ENCODE measurements around the gene OR5K4.

OR5K4 gene

DNA sequence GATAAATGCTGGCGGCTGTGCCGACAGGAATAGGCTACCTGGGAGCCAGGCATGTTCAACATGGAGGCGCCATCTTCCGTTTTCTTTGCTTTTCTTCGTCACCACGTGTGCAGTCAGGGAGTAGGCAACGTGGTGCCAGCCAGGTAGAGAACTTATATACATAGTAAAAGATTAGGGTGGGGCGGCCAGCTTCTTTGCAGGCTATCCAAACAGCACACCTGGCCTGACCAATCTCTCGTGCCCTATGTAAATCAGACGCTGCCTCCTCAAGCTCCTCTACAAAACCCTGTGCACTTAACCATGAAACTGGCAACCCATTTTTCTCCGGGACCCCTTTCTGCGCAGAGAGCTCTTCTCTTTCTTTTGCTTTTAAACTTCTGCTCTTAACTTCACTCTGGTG, 28.6 kb upstream of the OR5K4 start:
- DNase-seq: no peak

DNA sequence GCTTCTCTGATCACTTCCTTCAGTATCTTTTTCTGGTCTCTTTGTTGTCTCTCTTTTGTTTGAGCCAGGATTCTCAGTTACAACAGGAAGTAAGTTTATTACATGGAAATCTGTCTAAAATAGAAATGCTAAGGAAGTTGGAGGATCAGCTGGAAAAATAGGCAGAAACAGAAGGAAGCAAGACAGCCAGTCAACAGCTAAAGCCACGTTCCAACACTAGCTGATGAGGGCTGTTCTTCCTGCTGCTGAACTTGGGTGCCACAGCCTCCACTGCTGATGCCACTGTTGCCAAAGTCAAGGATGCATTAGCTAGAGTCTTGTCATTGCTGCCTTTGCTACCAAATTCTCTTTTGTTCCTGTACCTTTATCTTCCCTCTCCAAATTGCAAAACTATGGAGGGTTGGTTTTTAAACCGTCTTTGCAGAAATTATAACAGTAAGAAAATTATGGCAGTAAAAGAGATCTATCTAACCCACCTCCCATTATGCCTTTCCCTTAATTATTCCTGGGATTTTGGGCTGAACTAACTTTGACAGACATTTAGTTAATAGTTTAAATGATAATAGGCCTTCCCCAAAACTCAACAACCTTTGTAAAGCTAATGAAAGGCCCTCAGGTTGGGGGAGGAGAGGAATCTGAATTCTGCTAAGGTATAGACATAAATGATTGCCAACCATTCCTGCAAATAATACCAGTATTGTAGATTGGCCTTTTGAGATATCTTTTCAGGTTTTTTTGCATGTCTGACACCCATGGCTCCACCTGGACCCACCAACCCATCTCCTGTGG, 27.4 kb upstream of the OR5K4 start:
- no peak overlapping the region for H3K14ac ChIP-seq (ENCODE audit: low read length in 2 of 2)
- WGBS: 34% methylated on average over 1 of the region's 2 CpGs

More for the DNA sequence above, 28.6 kb upstream of the OR5K4 start:
- no peak overlapping the region for H2BK12ac ChIP-seq (ENCODE audit: low read length in 2 of 2)
- H2BK5ac ChIP-seq (ENCODE audit: low read depth, low read length, poor library complexity, severe bottlenecking): no peak overlapping the region
- H2BK120ac ChIP-seq (ENCODE audit: low read depth, low read length): no peak overlapping the region
- no peaks in the 10 kb centered on the region for H3K36me3 ChIP-seq (ENCODE audit: control insufficient read depth in 1 of 2, insufficient read depth in 2 of 2, low read depth in 1 of 2, low read length in 2 of 2)
- H3K9ac ChIP-seq (ENCODE audit: low read length): no peak overlapping the region
- H3K4me3 ChIP-seq (ENCODE audit: insufficient read depth in 1 of 2, low read depth in 1 of 2, low read length in 2 of 2): no peak overlapping the region
- no peak overlapping the region for H2AK5ac ChIP-seq (ENCODE audit: low read length, severe bottlenecking)
- H3K27me3 ChIP-seq (ENCODE audit: control insufficient read depth in 1 of 2, insufficient read depth in 1 of 2, low read length in 2 of 2): peaks cover 5 to 8% of the 10 kb centered on the region in 2 experiments
- H3K27ac ChIP-seq (ENCODE audit: low read length, poor library complexity, severe bottlenecking): no peak overlapping the region
- no peak overlapping the region for H3K4ac ChIP-seq (ENCODE audit: low read depth in 1 of 2, low read length in 2 of 2)
- H3K79me1 ChIP-seq (replicated peaks; ENCODE audit: low read length, poor library complexity, severe bottlenecking): no peaks in the 10 kb centered on the region
- no peak overlapping the region for H4K91ac ChIP-seq (ENCODE audit: low read length)
- no peak overlapping the region for H2AFZ ChIP-seq (ENCODE audit: low read depth, low read length)
- H3K23ac ChIP-seq (ENCODE audit: low read length in 2 of 2): no peak overlapping the region
- H3K14ac ChIP-seq (ENCODE audit: low read length in 2 of 2): no peak overlapping the region
- H3K4me1 ChIP-seq (ENCODE audit: control insufficient read depth, insufficient read depth, low read depth, low read length): peaks cover 3% of the 10 kb centered on the region
- H2BK15ac ChIP-seq (ENCODE audit: low read depth, poor library complexity, severe bottlenecking): no peak overlapping the region
- 56% methylated on average over 12 of the region's 12 CpGs for WGBS
- H3K4me2 ChIP-seq (ENCODE audit: low read length, poor library complexity, severe bottlenecking): no peak overlapping the region
- H3K9me3 ChIP-seq (ENCODE audit: control insufficient read depth, low read length): no peaks in the 10 kb centered on the region
- H3K18ac ChIP-seq (ENCODE audit: low read depth in 1 of 2, low read length in 2 of 2): no peak overlapping the region
- no peak overlapping the region for H4K8ac ChIP-seq (ENCODE audit: low read length)

DNA sequence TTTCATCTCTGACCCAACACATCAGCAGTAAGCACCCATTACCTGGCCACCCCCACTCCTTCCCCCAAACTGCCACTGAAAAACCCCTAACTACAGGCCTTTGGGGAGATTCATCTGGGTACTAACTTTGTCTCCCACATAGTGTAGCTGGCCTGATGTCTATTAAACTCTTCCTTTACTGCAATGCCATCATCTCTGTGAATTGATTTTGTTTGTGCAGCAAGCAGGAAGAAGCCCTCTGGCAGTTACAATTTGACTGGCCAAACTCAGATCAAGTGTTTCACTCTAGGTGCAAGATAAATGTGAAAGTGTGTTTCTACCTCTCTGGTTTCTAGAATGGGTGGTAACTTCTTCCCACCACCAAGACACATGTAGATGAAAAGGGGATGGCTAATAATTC, 26.7 kb upstream of the OR5K4 start:
- Histone ChIP-seq H2AK5ac (ENCODE audit: low read length, severe bottlenecking) (no peak overlapping the region), H3K4me3 (ENCODE audit: insufficient read depth in 1 of 2, low read depth in 1 of 2, low read length in 2 of 2) (no peak overlapping the region), H4K91ac (ENCODE audit: low read length) (no peak overlapping the region)

More for the DNA sequence above, 27.4 kb upstream of the OR5K4 start:
- H3K27me3 ChIP-seq (ENCODE audit: control insufficient read depth in 1 of 2, insufficient read depth in 1 of 2, low read length in 2 of 2): peaks cover 8 to 12% of the 10 kb centered on the region in 2 experiments
- no peak overlapping the region for H2AK5ac ChIP-seq (ENCODE audit: low read length, severe bottlenecking)
- no peaks in the 10 kb centered on the region for H3K36me3 ChIP-seq (ENCODE audit: control insufficient read depth in 1 of 2, insufficient read depth in 2 of 2, low read depth in 1 of 2, low read length in 2 of 2)
- no peak overlapping the region for H3K23ac ChIP-seq (ENCODE audit: low read length in 2 of 2)
- no peak overlapping the region for H2BK15ac ChIP-seq (ENCODE audit: low read depth, poor library complexity, severe bottlenecking)
- H3K9me3 ChIP-seq (ENCODE audit: control insufficient read depth, low read length): no peaks in the 10 kb centered on the region
- DNase-seq: no peak
- no peak overlapping the region for H2BK12ac ChIP-seq (ENCODE audit: low read length in 2 of 2)
- H3K9ac ChIP-seq (ENCODE audit: low read length): no peak overlapping the region
- no peak overlapping the region for H3K18ac ChIP-seq (ENCODE audit: low read depth in 1 of 2, low read length in 2 of 2)
- H3K4me1 ChIP-seq (ENCODE audit: control insufficient read depth, insufficient read depth, low read depth, low read length): peaks cover 3% of the 10 kb centered on the region
- H3K4me2 ChIP-seq (ENCODE audit: low read length, poor library complexity, severe bottlenecking): no peak overlapping the region
- no peak overlapping the region for H4K8ac ChIP-seq (ENCODE audit: low read length)
- H2BK120ac ChIP-seq (ENCODE audit: low read depth, low read length): no peak overlapping the region
- H2BK5ac ChIP-seq (ENCODE audit: low read depth, low read length, poor library complexity, severe bottlenecking): no peak overlapping the region
- H3K27ac ChIP-seq (ENCODE audit: low read length, poor library complexity, severe bottlenecking): no peak overlapping the region
- H3K4me3 ChIP-seq (ENCODE audit: insufficient read depth in 1 of 2, low read depth in 1 of 2, low read length in 2 of 2): no peak overlapping the region
- no peak overlapping the region for H2AFZ ChIP-seq (ENCODE audit: low read depth, low read length)
- no peak overlapping the region for H4K91ac ChIP-seq (ENCODE audit: low read length)
- no peak overlapping the region for H3K4ac ChIP-seq (ENCODE audit: low read depth in 1 of 2, low read length in 2 of 2)
- no peaks in the 10 kb centered on the region for H3K79me1 ChIP-seq (replicated peaks; ENCODE audit: low read length, poor library complexity, severe bottlenecking)

DNA sequence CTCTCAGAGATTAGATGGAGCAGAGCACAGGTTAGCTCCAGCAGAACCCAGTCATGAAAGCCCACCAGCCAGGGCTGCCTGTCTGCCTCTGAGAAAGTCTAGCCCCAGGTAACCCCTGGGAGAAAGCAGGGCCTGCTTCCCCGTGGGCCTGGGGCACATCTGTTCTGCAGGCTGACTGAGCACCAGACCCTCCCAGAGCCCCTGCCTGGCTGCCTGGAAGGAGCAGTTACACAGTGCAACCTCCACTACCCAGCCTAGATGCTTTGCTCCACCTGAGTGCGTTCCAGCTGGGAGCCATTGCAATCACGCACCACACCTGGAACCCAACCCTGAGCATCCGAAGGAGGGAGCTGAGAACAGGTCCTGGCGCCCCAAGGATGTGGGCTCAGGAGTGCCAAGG, 24.7 kb upstream of the OR5K4 start:
- H3K4me2 ChIP-seq (ENCODE audit: low read length, poor library complexity, severe bottlenecking): no peak overlapping the region
- no peak overlapping the region for H3K4ac ChIP-seq (ENCODE audit: low read depth in 1 of 2, low read length in 2 of 2)
- H3K9ac ChIP-seq (ENCODE audit: low read length): no peak overlapping the region
- no peak overlapping the region for H2BK120ac ChIP-seq (ENCODE audit: low read depth, low read length)
- H3K27me3 ChIP-seq (ENCODE audit: control insufficient read depth in 1 of 2, insufficient read depth in 1 of 2, low read length in 2 of 2): peaks cover 12 to 17% of the 10 kb centered on the region in 2 experiments
- no peak overlapping the region for H3K4me3 ChIP-seq (ENCODE audit: insufficient read depth in 1 of 2, low read depth in 1 of 2, low read length in 2 of 2)
- no peak overlapping the region for H3K14ac ChIP-seq (ENCODE audit: low read length in 2 of 2)
- H3K23ac ChIP-seq (ENCODE audit: low read length in 2 of 2): no peak overlapping the region
- H4K8ac ChIP-seq (ENCODE audit: low read length): no peak overlapping the region
- H2BK12ac ChIP-seq (ENCODE audit: low read length in 2 of 2): no peak overlapping the region
- no peak overlapping the region for H3K18ac ChIP-seq (ENCODE audit: low read depth in 1 of 2, low read length in 2 of 2)
- H2BK5ac ChIP-seq (ENCODE audit: low read depth, low read length, poor library complexity, severe bottlenecking): no peak overlapping the region
- no peaks in the 10 kb centered on the region for H3K36me3 ChIP-seq (ENCODE audit: control insufficient read depth in 1 of 2, insufficient read depth in 2 of 2, low read depth in 1 of 2, low read length in 2 of 2)
- no peaks in the 10 kb centered on the region for H3K9me3 ChIP-seq (ENCODE audit: control insufficient read depth, low read length)
- peaks cover 3% of the 10 kb centered on the region for H3K4me1 ChIP-seq (ENCODE audit: control insufficient read depth, insufficient read depth, low read depth, low read length)
- no peak overlapping the region for H3K27ac ChIP-seq (ENCODE audit: low read length, poor library complexity, severe bottlenecking)
- WGBS: 74% methylated on average over 5 of the region's 5 CpGs
- no peaks in the 10 kb centered on the region for H3K79me1 ChIP-seq (replicated peaks; ENCODE audit: low read length, poor library complexity, severe bottlenecking)
- H2AFZ ChIP-seq (ENCODE audit: low read depth, low read length): no peak overlapping the region
- H4K91ac ChIP-seq (ENCODE audit: low read length): no peak overlapping the region
- DNase-seq: no peak
- H2BK15ac ChIP-seq (ENCODE audit: low read depth, poor library complexity, severe bottlenecking): no peak overlapping the region
- H2AK5ac ChIP-seq (ENCODE audit: low read length, severe bottlenecking): no peak overlapping the region

More for the DNA sequence above, 26.7 kb upstream of the OR5K4 start:
- no peak overlapping the region for H2BK15ac ChIP-seq (ENCODE audit: low read depth, poor library complexity, severe bottlenecking)
- H3K36me3 ChIP-seq (ENCODE audit: control insufficient read depth in 1 of 2, insufficient read depth in 2 of 2, low read depth in 1 of 2, low read length in 2 of 2): no peaks in the 10 kb centered on the region
- H3K4ac ChIP-seq (ENCODE audit: low read depth in 1 of 2, low read length in 2 of 2): no peak overlapping the region
- H3K27me3 ChIP-seq (ENCODE audit: control insufficient read depth in 1 of 2, insufficient read depth in 1 of 2, low read length in 2 of 2): peaks cover 11 to 12% of the 10 kb centered on the region in 2 experiments
- H3K79me1 ChIP-seq (replicated peaks; ENCODE audit: low read length, poor library complexity, severe bottlenecking): no peaks in the 10 kb centered on the region
- H2BK120ac ChIP-seq (ENCODE audit: low read depth, low read length): no peak overlapping the region
- H3K4me2 ChIP-seq (ENCODE audit: low read length, poor library complexity, severe bottlenecking): no peak overlapping the region
- H2BK5ac ChIP-seq (ENCODE audit: low read depth, low read length, poor library complexity, severe bottlenecking): no peak overlapping the region
- H3K27ac ChIP-seq (ENCODE audit: low read length, poor library complexity, severe bottlenecking): no peak overlapping the region
- DNase-seq: no peak
- no peak overlapping the region for H3K14ac ChIP-seq (ENCODE audit: low read length in 2 of 2)
- no peak overlapping the region for H2AFZ ChIP-seq (ENCODE audit: low read depth, low read length)
- H3K9ac ChIP-seq (ENCODE audit: low read length): no peak overlapping the region
- no peak overlapping the region for H3K18ac ChIP-seq (ENCODE audit: low read depth in 1 of 2, low read length in 2 of 2)
- no peaks in the 10 kb centered on the region for H3K9me3 ChIP-seq (ENCODE audit: control insufficient read depth, low read length)
- H3K23ac ChIP-seq (ENCODE audit: low read length in 2 of 2): no peak overlapping the region
- H4K8ac ChIP-seq (ENCODE audit: low read length): no peak overlapping the region
- no peak overlapping the region for H2BK12ac ChIP-seq (ENCODE audit: low read length in 2 of 2)
- peaks cover 3% of the 10 kb centered on the region for H3K4me1 ChIP-seq (ENCODE audit: control insufficient read depth, insufficient read depth, low read depth, low read length)
